ENCODE data around the gene NEURL1B.

DNA sequence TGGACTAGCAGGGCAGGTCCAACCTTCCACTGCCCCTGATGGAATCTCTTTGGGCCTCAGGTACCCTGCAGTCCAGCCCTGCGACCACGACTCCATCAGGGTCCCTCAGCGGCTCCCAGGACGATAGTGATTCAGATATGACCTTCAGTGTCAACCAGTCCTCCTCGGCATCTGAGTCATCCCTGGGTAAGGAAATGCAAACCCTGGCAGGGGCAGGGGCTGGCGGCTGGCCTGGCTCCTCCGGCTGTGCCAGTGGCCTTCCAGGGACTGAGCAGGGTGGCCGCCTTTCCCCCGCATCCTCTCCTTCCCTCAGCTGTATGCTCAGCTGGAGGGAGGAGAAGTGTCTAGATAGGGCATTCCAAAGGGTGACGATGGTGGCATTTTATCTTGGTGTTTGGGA lies 45.0 kb downstream of the NEURL1B start:
- TF ChIP-seq YY1 (IDR thresholded peaks at IDR 0.05; ENCODE audit: insufficient read depth, insufficient read length): no peak
- TF ChIP-seq ZNF274 (IDR thresholded peaks at IDR 0.05; ENCODE audit: low read depth, low read length): no peak
- no peak for TF ChIP-seq SUZ12 (IDR thresholded peaks at IDR 0.05; ENCODE audit: extremely low read depth, insufficient read depth, insufficient read length)
